A172 (cell line): Measurements from ENCODE around the gene PDE8A. TPM values are rescaled to one million over a fixed set of nuclear protein-coding genes. Genes with fewer than 3 reads are reported as not detected.
"Not testable (repeated sequence)": the region's sequence is repeated elsewhere in the genome, so short reads cannot be mapped to it uniquely, and the experiment has no call there.

ENCODE experiments used
- DNase-seq: peaks from one replicate; pipeline ENCODE4 v3.0.0-alpha.2; 2015; ENCODE audit warnings: low spot score
- total RNA-seq: library from RNA; depleted of rRNA; stranded (reverse); fragments of >200 nt; shearing (Covaris generic); gene quantifications from 2 replicates; pipeline ENCODE4 v1.2.3, GENCODE V29; 2014

Gene PDE8A
- total RNA-seq, 1 experiment from 2014 or later: 13.8 TPM

- peak; percentile 48 for DNase-seq
Measured at GRCh38 chr15:85010386-85011159, 28.9 kb downstream of the PDE8A start.

DNA sequence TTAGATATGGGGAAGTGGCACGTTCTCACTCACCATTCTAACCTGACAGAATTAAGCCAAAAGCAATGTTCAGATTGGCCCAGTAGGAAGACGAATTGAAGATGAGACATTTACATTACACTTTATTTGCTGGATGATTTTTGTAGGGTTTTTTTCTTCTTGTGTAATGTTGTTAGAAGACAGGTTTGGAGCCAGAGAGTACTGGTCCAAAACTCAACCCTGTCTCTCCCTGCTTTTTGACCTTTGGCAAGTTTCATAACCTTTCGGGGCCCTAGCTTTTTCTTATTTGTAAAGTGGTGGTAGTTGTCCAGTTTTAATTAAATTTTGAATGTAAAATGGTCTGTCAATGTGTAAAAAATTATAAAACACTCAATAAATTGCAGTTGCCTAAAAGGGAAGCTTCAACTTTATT lies 29.5 kb downstream of the PDE8A start:
- DNase-seq: no peak

- DNase-seq: not testable (repeated sequence)
Measured at GRCh38 chr15:85011724-85012123, 30.1 kb downstream of the PDE8A start.

DNA sequence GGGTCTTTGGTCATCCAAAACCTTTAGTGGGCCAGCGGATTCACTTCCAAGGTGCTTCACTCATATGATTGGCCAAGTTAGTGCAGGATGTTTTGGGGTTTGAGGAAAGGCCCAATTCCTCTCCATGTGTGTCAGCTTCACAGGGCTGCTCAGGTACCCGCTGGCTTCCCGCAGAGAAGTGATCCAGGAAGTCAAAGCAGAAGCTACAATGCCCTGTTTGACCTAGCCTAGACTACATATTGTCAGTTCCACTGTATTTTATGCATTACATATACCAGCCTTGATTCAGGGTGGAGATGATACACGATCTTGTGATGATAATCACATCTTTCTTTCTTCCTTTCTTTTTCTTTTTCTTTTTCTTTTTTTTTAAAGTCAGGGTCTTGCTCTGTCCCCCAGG lies 32.1 kb downstream of the PDE8A start:
- DNase-seq: no peak

DNA sequence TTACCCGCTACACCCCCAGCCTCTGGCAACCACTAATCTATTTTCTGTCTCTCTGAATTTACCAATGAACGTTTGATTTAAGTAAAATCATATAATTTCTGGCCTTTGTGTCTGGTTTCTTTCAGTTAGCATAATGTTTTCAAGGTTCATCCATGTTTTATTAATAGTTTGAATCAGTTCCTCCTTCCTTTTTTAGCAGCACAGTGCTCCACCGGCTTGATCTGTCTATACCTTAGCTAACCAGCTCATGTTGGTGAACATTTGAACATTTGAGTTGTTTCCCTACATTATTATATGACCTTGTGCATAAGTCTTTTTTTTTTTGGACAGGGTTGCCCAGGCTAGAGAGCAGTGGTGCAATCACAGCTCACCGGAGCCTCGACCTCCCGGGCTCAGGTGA lies 33.3 kb downstream of the PDE8A start:
- DNase-seq: no peak

- no peak for DNase-seq
Measured at GRCh38 chr15:85016275-85016674, 34.6 kb downstream of the PDE8A start.

DNA sequence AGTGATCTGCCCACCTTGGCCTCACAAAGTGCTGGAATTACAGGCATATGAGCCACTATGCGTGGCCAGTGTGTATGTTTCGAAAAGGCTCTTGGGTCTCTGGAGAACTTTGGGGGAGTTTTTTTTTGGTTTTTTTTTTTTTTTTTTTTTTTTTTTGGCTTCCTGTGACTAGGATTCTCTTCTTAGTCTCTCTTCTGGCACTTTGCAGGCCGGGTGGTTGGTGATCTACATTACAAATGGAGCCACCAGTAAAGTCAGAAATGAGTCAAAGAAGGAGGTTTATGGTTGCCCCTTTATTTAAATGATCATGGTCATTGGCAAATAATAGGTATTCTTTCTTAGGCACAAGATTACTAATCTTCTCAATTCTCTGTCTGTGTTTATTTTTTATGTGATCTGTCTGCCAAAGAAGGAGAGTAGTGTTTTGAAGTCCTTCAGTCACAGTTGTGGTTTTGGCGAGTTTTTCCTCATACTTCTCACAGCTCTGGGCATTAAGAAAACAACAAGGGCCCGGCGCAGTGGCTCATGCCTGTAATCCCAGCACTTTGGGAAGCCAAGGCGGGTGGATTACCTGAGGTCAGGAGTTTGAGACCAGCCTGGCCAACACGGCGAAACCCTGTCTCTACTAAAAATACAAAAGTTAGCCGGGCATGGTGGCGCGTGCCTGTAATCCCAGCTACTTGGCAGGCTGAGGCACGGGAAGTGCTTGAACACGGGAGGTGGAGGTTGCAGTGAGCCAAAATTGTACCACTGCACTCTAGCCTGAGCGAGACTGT lies 38.3 kb downstream of the PDE8A start:
- no peak for DNase-seq

- DNase-seq: no peak
Measured at GRCh38 chr15:85021409-85021808, 39.8 kb downstream of the PDE8A start.

DNA sequence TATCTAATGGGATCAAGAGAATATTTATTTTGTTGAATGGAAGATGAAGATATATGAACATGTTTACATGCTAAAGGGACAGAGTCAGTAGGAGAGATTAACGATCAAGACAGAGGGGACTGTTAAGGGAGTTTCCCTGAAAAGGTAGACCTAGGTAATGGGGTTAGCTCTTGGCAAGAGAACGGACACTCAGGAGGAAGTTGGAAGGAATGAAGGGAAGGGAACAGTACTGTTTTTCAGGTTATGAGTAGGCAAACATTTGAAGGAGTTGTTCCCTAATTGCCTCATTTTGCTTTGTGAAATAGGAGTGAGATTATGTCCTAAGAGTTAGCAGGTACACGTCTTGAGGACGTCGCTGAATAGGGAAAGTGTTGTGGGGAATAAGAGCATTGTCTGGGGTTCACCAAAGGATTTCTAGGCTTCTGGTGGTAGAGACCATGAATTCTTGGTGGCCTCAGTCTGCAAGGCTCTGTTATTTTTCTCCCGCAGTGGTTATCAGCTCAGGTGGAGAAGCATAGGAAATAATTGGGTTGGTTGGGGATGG lies 41.3 kb downstream of the PDE8A start:
- DNase-seq: no peak

DNA sequence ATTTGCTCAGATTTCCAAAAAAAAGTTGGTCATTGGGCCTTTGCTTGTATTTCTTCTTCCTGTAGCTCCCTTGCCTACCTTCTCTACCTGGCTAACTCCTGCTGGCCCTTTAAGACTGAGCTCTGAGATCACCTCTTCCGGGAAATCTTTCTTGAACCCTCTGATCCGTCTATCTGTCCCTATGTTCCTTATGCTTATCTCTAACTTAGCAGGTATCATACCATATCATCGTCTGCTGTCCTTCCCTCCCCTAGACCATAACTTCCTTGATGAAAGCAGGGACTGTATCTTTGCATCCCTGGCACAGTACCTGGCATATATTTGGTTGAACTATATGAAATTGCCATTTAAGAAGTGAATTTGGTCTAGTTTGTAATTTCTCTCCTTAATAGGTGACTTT lies 42.3 kb downstream of the PDE8A start:
- no peak for DNase-seq

GRCh38 chr15:85024509-85025336 lies 43.1 kb downstream of the PDE8A start:
- DNase-seq: peak; percentile 52

DNA sequence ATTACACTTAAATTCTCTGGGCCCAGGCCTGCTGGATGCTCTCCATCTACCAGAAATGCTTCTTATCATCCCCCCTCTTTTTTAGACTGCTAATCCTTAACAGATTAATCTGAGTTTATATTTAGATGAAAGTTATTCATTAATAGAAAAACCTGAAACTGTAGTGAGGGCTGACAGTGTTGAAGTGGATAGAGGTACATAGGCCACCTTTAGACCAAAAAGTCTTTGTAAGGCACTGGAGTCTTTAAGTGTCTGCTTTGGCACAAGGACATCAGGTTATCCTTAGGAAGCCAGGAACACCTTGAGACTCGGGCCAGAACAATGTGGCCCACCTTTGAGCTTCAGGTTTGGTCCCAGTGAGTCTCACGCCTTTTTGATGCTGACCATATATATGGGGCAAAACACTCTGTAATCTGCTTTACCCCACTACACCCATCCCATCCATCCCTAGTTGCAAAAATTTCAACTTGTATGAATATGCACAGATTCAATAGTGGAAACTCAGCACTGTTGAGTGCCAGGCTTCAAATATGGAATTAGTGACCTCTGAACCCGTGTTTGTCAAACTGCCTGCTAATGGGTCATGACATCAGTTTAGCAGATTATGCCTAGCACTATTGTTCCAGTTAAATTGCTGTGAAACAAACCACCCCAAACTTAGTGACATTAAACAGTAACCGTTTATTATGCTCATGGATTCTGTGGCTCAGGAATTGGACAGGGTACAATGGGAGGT lies 44.0 kb downstream of the PDE8A start:
- no peak for DNase-seq

GRCh38 chr15:85026304-85027032 lies 44.8 kb downstream of the PDE8A start:
- no peak for DNase-seq

DNA sequence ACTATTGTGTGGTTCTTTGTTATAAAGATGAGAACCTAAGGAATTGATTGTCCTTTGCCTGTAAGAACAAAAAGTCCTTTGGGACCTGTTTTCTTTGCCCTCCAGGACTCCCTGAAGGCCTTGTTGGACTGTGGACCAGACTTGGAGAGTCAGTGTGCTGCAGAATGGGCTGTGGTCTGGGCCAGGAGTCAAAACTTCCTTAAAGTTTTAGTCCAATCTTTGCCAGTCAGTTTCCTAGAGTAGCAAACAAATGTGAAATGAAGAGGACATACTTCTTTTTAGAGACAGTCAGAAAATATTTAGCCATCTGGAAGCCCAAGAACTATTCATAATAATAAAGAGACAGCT lies 45.4 kb downstream of the PDE8A start:
- no peak for DNase-seq

DNA sequence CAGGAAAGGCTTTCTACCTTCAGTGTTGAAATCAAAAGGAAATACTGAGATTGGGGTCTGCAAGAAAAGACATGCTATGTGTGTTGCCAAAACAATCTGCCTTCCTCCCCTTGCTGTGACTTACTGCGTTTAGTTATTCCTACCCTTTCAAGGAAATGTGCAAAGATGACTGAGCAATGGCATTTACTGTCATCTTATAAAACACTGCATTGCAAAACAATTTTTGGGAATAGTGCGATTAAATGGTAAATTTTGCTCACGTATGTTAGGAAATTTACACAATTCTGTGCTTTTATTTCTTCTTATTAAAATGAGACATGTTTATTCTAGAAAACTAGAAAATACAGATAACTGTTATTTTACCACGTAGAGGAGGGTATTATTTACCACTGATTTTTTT lies 45.8 kb downstream of the PDE8A start:
- no peak for DNase-seq

GRCh38 chr15:85028416-85028815 lies 46.8 kb downstream of the PDE8A start:
- DNase-seq: no peak

DNA sequence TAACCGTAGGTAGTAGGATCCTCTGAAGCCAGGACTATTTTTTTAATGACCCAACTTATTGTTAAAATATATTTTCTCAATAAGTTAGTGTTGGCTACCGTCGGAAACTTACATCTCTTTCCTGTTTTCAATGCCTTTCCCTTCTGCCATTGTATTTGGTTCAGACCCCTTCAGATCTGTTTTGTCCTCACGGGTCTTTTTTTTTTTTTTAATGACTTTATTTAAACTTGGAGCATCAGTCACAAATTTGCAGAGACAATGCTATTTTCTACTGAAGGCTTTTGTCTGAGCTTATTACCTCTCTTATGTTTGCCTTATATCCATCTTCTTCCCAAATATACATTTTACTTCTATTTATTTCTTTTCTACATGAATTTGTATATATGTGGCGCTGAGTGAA lies 47.6 kb downstream of the PDE8A start:
- DNase-seq: no peak

GRCh38 chr15:85030301-85030929 lies 48.8 kb downstream of the PDE8A start:
- DNase-seq: peak; percentile 44

DNA sequence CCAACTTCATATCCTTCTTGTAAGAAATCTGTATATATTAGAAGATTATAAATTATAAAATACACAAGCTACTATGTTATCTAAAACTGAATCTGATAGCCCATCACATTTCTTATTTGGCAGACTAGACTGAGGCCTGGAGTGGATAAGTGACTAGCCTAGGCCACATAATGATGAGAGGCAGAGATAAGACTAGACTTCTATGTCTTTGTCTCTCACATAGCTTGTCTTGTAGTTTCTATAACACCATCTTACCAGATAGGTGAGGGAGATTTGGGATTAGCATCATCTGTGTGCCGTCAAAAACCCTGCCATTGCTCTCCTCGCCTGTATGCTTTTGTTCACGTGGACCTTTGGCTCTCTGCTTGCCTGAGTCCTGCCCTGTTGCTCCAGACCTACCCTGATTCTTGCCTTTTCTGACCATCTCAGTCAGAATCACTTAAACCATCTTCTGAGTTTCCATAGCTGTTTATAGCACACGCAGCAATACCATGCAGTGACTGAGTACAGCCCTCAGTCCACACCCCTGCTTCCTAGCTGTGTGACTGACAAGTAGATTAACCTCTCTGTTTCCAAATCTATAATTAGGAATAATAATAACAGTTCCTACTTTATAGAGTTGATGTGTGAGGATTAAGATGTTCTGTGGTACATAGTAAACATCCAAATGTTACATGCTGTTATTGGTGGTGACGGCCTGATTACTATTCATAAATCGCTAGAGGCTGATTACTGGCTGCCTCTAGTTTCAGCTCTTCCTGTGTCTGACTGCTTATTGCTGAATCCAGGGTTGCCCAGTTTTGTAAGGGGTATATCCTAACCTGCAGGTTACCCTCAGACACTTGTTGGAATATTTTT lies 49.7 kb downstream of the PDE8A start:
- no peak for DNase-seq
